DOHH2 (cell line): ENCODE results near the gene CAMSAP3.

Source experiments
- H3F3A ChIP-seq: fragments of 200-600 bp; sonication (generic), shearing (Covaris generic); 2 replicates; pipeline ENCODE4 v1.6.0; 2016; ENCODE audit warnings: antibody characterized with exemption, mild to moderate bottlenecking; ENCODE audit not compliant: control insufficient read depth, insufficient read depth
- H3K27ac ChIP-seq: fragments of 200-600 bp; sonication (generic); 2 replicates; pipeline ENCODE4 v1.5.1; 2014; ENCODE audit warnings: low read depth, mild to moderate bottlenecking, low read length, moderate library complexity
- H3K27me3 ChIP-seq: fragments of 200-600 bp; sonication (generic); 2 replicates; pipeline ENCODE4 v1.6.1; 2014; ENCODE audit warnings: mild to moderate bottlenecking, low read length, mixed read lengths; ENCODE audit not compliant: control insufficient read depth
- H3K36me3 ChIP-seq: fragments of 200-600 bp; sonication (generic); 2 replicates; pipeline ENCODE4 v1.6.1; 2014; ENCODE audit warnings: mild to moderate bottlenecking, low read length, moderate library complexity, mixed read lengths; ENCODE audit not compliant: control insufficient read depth
- H3K4me1 ChIP-seq: fragments of 200-600 bp; sonication (generic); 2 replicates; pipeline ENCODE4 v1.6.1; 2014; ENCODE audit warnings: mild to moderate bottlenecking, low read length, mixed read lengths; ENCODE audit not compliant: control insufficient read depth
- H3K4me2 ChIP-seq: fragments of 200-600 bp; sonication (generic); 2 replicates; pipeline ENCODE4 v1.6.0; 2014; ENCODE audit warnings: mild to moderate bottlenecking, low read length, moderate library complexity
- H3K4me3 ChIP-seq: fragments of 200-600 bp; sonication (generic); 2 replicates; pipeline ENCODE4 v1.5.1; 2014; ENCODE audit warnings: mild to moderate bottlenecking, low read length, mixed read lengths
- H3K79me2 ChIP-seq: fragments of 200-600 bp; sonication (generic); 2 replicates; pipeline ENCODE4 v1.6.1; 2014; ENCODE audit warnings: mild to moderate bottlenecking, low read length, mixed read lengths; ENCODE audit not compliant: control insufficient read depth
- H3K9me2 ChIP-seq: fragments of 200-600 bp; sonication (generic); replicated peaks from 2 replicates; pipeline ENCODE4 v1.6.1; 2014; ENCODE audit warnings: mild to moderate bottlenecking, low read length, mixed read lengths; ENCODE audit not compliant: control insufficient read depth
- H3K9me3 ChIP-seq: fragments of 200-600 bp; sonication (generic); 2 replicates; pipeline ENCODE4 v1.6.1; 2014; ENCODE audit warnings: antibody characterized with exemption, low read length, mixed read lengths; ENCODE audit not compliant: control insufficient read depth, insufficient read depth
- H4K20me1 ChIP-seq: fragments of 200-600 bp; sonication (generic); 2 replicates; pipeline ENCODE4 v1.6.0; 2014; ENCODE audit warnings: low read depth, mild to moderate bottlenecking, antibody characterized with exemption, low read length, moderate library complexity; ENCODE audit not compliant: control insufficient read depth, insufficient read depth
- CTCF ChIP-seq: fragments of 200-600 bp; sonication (generic); IDR thresholded peaks from one replicate; pipeline ENCODE4 v1.5.1; 2014; ENCODE audit warnings: antibody characterized with exemption, mild to moderate bottlenecking, low read depth, low read length; ENCODE audit not compliant: poor library complexity, severe bottlenecking
- EZH2phosphoT487 ChIP-seq: fragments of 200-600 bp; sonication (generic); IDR thresholded peaks from 2 replicates; pipeline ENCODE4 v1.6.1; 2017; ENCODE audit warnings: borderline replicate concordance, mild to moderate bottlenecking, antibody characterized with exemption, low read length, moderate library complexity, mixed read lengths

CAMSAP3 gene

GRCh38 chr19:7628589-7629311, 33.1 kb downstream of the CAMSAP3 start:
- H3F3A ChIP-seq, result no peaks in the 10 kb centered on the region
- H3K79me2 ChIP-seq, result peaks cover 60% of the 10 kb centered on the region
- H3K27me3 ChIP-seq, result no peaks in the 10 kb centered on the region
- H3K4me3 ChIP-seq, result peak overlapping the region; percentile 91
- H3K4me1 ChIP-seq, result peaks cover 21% of the 10 kb centered on the region
- no peak overlapping the region for H3K27ac ChIP-seq
- H3K9me3 ChIP-seq, result no peaks in the 10 kb centered on the region
- H3K9me2 ChIP-seq, result no peaks in the 10 kb centered on the region
- no peaks in the 10 kb centered on the region for H4K20me1 ChIP-seq
- TF ChIP-seq CTCF (no peak), EZH2phosphoT487 (no peak)
- peak overlapping the region; percentile 90 for H3K4me2 ChIP-seq
- H3K36me3 ChIP-seq, result peaks cover 28% of the 10 kb centered on the region

GRCh38 chr19:7629347-7630054, 33.8 kb downstream of the CAMSAP3 start, which contains the start of the genes PET100 and XAB2:
PET100 (plus strand) TSS chr19:7629793; CDS start chr19:7629834, 41 bp downstream.
XAB2 (minus strand) TSS chr19:7629545; CDS start chr19:7629527, 18 bp downstream.
- Histone ChIP-seq H3K27ac (peak within 1 kb of the TSS; percentile 24), H3K79me2 (peaks cover 60% of the 10 kb centered on the region), H3K4me3 (peak within 1 kb of the TSS; percentile 91), H3K4me1 (peaks cover 21% of the 10 kb centered on the region), H3K9me3 (no peaks in the 10 kb centered on the region), H3K36me3 (peaks cover 24% of the 10 kb centered on the region), H4K20me1 (no peaks in the 10 kb centered on the region), H3K9me2 (no peaks in the 10 kb centered on the region), H3K27me3 (no peaks in the 10 kb centered on the region), H3K4me2 (peak within 1 kb of the TSS; percentile 90), H3F3A (no peaks in the 10 kb centered on the region)
- TF ChIP-seq CTCF (no peak), EZH2phosphoT487 (no peak)

GRCh38 chr19:7631577-7631976, 35.9 kb downstream of the CAMSAP3 start:
- Histone ChIP-seq H3K79me2 (peaks cover 53% of the 10 kb centered on the region), H3K4me1 (peaks cover 35% of the 10 kb centered on the region), H3F3A (no peaks in the 10 kb centered on the region), H3K27me3 (no peaks in the 10 kb centered on the region), H3K27ac (no peak overlapping the region), H3K4me2 (no peak overlapping the region), H4K20me1 (no peaks in the 10 kb centered on the region), H3K9me3 (no peaks in the 10 kb centered on the region), H3K4me3 (no peak overlapping the region), H3K36me3 (peaks cover 12% of the 10 kb centered on the region), H3K9me2 (no peaks in the 10 kb centered on the region)
- no peak for TF ChIP-seq EZH2phosphoT487
- TF ChIP-seq CTCF, result no peak
